KMS-11 (cell line): ENCODE data around the gene NHSL1.

ENCODE experiments used
- H2AFZ ChIP-seq: fragments of 200-600 bp; sonication (generic); 2 replicates; pipeline ENCODE4 v1.6.1; 2016; ENCODE audit warnings: antibody characterized with exemption, mixed run types, low read depth
- H3K27ac ChIP-seq: fragments of 200-600 bp; sonication (generic); 2 replicates; pipeline ENCODE4 v1.6.1; 2016; ENCODE audit warnings: mild to moderate bottlenecking, mixed run types
- H3K27me3 ChIP-seq: fragments of 200-600 bp; sonication (generic); 2 replicates; pipeline ENCODE4 v1.6.1; 2017; ENCODE audit warnings: mild to moderate bottlenecking, low read depth, mixed run types, moderate library complexity; ENCODE audit not compliant: insufficient read depth
- H3K36me3 ChIP-seq: fragments of 200-600 bp; sonication (generic); 2 replicates; pipeline ENCODE4 v1.6.1; 2017; ENCODE audit warnings: mild to moderate bottlenecking, mixed run types; ENCODE audit not compliant: insufficient read depth
- H3K4me1 ChIP-seq: fragments of 200-600 bp; sonication (generic); 2 replicates; pipeline ENCODE4 v1.6.1; 2016; ENCODE audit warnings: mild to moderate bottlenecking, low read depth, mixed run types; ENCODE audit not compliant: poor library complexity, severe bottlenecking
- H3K4me2 ChIP-seq: fragments of 200-600 bp; sonication (generic); 2 replicates; pipeline ENCODE4 v1.7.0; 2016; ENCODE audit warnings: mild to moderate bottlenecking, mixed run types
- H3K4me3 ChIP-seq: fragments of 200-600 bp; sonication (generic); IDR thresholded peaks from 2 replicates; pipeline ENCODE4 v1.6.1; 2017; ENCODE audit warnings: low read depth, low read length, mixed read lengths; ENCODE audit not compliant: insufficient read depth
- H3K79me2 ChIP-seq: fragments of 200-600 bp; sonication (generic); 2 replicates; pipeline ENCODE4 v1.6.1; 2016; ENCODE audit warnings: low read depth, mixed run types; ENCODE audit not compliant: insufficient read depth
- H3K9ac ChIP-seq: fragments of 200-600 bp; sonication (generic); 2 replicates; pipeline ENCODE4 v1.6.1; 2016; ENCODE audit warnings: mild to moderate bottlenecking, mixed run types
- H4K20me1 ChIP-seq: fragments of 200-600 bp; sonication (generic); 2 replicates; pipeline ENCODE4 v1.6.1; 2016; ENCODE audit warnings: mild to moderate bottlenecking, mixed run types; ENCODE audit not compliant: insufficient read depth
- TF ChIP-seq, protein P1 (sequence below): fragments of 200-600 bp; sonication (generic); conservative IDR thresholded peaks from 2 replicates; pipeline ENCODE4 v1.6.1; 2017; ENCODE audit warnings: low read depth, mild to moderate bottlenecking, antibody characterized with exemption, low read length, moderate library complexity, mixed read lengths

Gene NHSL1

DNA sequence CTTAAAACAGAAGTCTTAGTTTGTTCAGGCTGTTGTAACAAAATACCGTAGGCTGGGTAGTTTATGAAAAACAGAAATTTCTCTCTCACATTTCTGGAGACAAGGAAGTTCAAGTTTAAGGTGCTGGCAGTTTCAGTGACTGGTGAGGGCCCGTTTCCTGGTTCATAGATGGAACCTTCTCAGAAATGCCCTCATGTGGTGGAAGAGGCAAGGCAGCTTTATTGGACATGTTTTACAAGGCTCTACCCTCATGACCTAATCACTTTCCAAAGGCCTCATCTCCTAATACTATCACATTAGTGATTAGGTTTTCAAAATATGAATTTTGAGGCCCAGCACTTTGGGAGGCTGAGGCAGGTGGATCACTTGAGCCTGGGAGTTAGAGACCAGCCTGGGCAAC is 92.9 kb downstream of the NHSL1 start:
- H3K4me2 ChIP-seq = no peak overlapping the region
- no peak overlapping the region for H3K4me3 ChIP-seq

DNA sequence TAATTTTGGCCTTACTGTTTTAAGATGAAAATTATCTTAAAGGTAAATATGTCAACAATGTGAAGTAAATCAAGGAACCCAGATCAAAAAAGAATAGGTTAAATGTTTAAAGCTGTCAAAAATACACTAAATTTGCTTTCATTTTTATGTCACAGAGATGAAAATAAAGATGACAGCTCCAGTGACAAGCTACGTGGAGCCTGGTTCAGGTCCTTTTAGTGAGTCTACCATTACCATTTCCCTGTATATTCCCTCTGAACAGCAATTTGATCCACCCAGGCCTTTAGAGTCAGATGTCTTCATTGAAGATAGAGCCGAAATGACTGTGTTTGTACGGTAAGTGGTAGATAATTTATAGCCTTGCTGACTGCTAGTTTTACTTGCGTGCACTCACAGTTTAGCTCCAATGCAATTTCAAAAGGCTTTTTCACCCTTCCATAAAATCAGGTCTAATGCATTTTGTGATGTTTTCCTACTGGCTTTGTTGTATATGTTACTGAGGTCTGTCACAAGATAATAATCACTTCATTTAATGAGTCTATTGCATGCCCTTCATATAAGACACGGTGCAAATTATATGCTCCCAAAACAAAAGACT is 93.4 kb downstream of the NHSL1 start:
- Histone ChIP-seq H3K36me3 (no peaks in the 10 kb centered on the region), H3K4me2 (no peak overlapping the region), H3K27me3 (no peaks in the 10 kb centered on the region), H3K27ac (no peak overlapping the region), H3K4me1 (peaks cover 9% of the 10 kb centered on the region), H2AFZ (no peak overlapping the region), H3K9ac (no peak overlapping the region), H4K20me1 (no peaks in the 10 kb centered on the region), H3K4me3 (no peak overlapping the region), H3K79me2 (no peaks in the 10 kb centered on the region)
- TF ChIP-seq, protein P1, sequence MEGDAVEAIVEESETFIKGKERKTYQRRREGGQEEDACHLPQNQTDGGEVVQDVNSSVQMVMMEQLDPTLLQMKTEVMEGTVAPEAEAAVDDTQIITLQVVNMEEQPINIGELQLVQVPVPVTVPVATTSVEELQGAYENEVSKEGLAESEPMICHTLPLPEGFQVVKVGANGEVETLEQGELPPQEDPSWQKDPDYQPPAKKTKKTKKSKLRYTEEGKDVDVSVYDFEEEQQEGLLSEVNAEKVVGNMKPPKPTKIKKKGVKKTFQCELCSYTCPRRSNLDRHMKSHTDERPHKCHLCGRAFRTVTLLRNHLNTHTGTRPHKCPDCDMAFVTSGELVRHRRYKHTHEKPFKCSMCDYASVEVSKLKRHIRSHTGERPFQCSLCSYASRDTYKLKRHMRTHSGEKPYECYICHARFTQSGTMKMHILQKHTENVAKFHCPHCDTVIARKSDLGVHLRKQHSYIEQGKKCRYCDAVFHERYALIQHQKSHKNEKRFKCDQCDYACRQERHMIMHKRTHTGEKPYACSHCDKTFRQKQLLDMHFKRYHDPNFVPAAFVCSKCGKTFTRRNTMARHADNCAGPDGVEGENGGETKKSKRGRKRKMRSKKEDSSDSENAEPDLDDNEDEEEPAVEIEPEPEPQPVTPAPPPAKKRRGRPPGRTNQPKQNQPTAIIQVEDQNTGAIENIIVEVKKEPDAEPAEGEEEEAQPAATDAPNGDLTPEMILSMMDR = no peak

More for the DNA sequence above, 92.9 kb downstream of the NHSL1 start:
- TF ChIP-seq, protein P1 = no peak
- Histone ChIP-seq H2AFZ (no peak overlapping the region), H3K27ac (no peak overlapping the region), H3K36me3 (no peaks in the 10 kb centered on the region), H3K79me2 (no peaks in the 10 kb centered on the region), H3K9ac (no peak overlapping the region), H4K20me1 (no peaks in the 10 kb centered on the region), H3K27me3 (no peaks in the 10 kb centered on the region), H3K4me1 (peaks cover 9% of the 10 kb centered on the region)

DNA sequence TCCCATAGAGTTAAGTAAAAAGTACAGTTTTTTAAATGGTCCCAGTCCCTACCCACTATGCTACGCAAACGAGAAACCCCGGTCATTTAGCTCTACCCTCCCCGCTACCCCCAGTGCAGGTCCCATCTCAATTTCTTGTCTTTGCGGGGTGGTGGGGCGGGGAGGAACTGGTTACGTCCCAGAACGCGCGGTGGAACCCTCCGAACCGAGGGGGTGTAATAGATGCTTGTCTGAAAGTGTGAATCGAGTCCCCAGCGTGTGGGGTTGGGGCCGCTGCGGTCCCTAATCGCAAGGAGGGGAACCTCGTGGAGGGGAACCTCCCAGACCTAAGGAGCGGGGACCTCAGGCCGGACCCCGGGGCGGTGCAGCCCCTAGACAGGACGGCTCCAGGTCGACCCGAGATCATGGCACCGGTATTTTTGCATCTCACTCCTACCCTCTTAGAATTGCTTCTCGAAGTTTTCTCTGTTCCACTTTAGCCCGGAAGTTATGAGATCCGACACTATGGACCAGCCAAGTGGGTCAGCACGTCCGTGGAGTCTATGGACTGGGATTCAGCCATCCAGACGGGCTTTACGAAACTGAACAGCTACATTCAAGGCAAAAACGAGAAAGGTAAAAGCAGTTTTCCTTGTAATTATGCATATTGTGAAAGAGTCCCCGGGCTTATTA is 94.5 kb downstream of the NHSL1 start:
- peaks cover 9% of the 10 kb centered on the region for H3K4me1 ChIP-seq
- H4K20me1 ChIP-seq = no peaks in the 10 kb centered on the region
- H3K4me2 ChIP-seq = peak overlapping the region; percentile 80
- H3K4me3 ChIP-seq = no peak overlapping the region
- H3K36me3 ChIP-seq = no peaks in the 10 kb centered on the region
- TF ChIP-seq, protein P1 = no peak
- H3K27ac ChIP-seq = peak overlapping the region; percentile 7; the same call in 1 of the 2 replicates
- H3K27me3 ChIP-seq = no peaks in the 10 kb centered on the region
- peak overlapping the region; percentile 100 for H2AFZ ChIP-seq
- H3K79me2 ChIP-seq = no peaks in the 10 kb centered on the region
- H3K9ac ChIP-seq = peak overlapping the region; percentile 86; the same call in 1 of the 2 replicates

DNA sequence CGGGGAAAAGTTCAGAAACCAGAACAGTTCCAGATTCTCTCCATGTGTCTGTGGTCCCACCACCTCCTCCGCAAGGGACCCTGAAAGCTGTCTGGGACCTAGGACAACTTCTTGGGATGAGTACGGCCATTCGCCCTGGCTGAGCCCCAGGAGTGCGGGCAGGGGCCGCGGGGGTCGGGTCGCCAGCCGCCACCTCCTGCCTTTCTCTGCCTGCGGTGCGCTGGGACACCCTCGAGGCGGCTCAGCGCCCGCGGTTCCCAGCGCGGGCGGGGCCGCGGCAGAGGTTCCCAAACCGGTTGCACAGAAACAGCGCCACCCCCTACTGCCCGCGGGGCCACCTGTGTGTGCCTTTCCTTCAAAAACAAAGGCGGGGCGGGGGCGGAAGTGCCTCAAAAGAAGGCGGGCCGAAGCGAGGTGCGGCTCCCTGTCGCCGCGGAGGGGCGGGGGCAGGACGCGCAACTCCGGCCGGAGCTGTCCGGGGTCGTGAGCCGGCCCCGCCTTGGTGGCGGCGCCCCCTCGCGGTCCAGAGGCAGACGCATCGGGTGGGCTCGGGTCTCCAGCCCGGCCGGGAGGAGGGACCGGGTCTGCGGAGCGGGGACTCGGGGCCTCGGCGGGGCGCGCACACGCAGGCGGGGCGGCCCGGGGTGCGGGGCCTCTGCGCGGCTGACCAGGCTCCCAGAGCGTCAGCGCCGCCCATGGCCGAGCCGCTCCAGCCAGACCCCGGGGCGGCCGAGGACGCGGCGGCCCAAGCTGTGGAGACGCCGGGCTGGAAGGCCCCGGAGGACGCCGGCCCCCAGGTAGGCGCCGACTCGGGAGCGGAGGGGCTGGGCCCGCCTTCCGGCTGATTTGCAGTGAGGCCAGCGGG is 95.3 kb downstream of the NHSL1 start, which contains the start of gene HEBP2:
TSS of gene HEBP2 (plus strand) at position 423 of the 865 bp plus-strand sequence. CDS start at position 696, 273 bp downstream.
- no peaks in the 10 kb centered on the region for H3K79me2 ChIP-seq
- H3K27ac ChIP-seq = peak within 1 kb of the TSS; percentile 76

More for the DNA sequence above, 95.3 kb downstream of the NHSL1 start, which contains the start of gene HEBP2:
- Histone ChIP-seq H3K4me2 (peak within 1 kb of the TSS; percentile 88), H3K9ac (peak within 1 kb of the TSS; percentile 86), H3K36me3 (no peaks in the 10 kb centered on the region), H4K20me1 (no peaks in the 10 kb centered on the region), H3K4me1 (peaks cover 9% of the 10 kb centered on the region), H3K4me3 (no peak within 1 kb of the TSS), H2AFZ (peak within 1 kb of the TSS; percentile 100), H3K27me3 (no peaks in the 10 kb centered on the region)
- TF ChIP-seq, protein P1 = peak; percentile 33; the same call in 1 of the 2 replicates
